HUES64 (cell line): Measurements from ENCODE around the gene SNIP1.
A peak's percentile ranks its signal among the peaks of the same experiment; 100 is the strongest.
"Not testable (repeated sequence)": the region's sequence is repeated elsewhere in the genome, so short reads cannot be mapped to it uniquely, and the experiment has no call there.

Experiments
- H3K27ac ChIP-seq: 2 replicates; pipeline ENCODE4 v1.7.0; 2013; ENCODE audit warnings: low read depth, low read length, inconsistent platforms
- H3K27me3 ChIP-seq: 2 replicates; pipeline ENCODE4 v1.6.1; 2013; ENCODE audit warnings: mild to moderate bottlenecking, low read length; ENCODE audit not compliant: insufficient read depth
- H3K36me3 ChIP-seq: 2 replicates; pipeline ENCODE4 v1.6.1; 2013; ENCODE audit warnings: mild to moderate bottlenecking, low read length; ENCODE audit not compliant: insufficient read depth
- H3K4me1 ChIP-seq: 2 replicates; pipeline ENCODE4 v1.6.1; 2013; ENCODE audit warnings: mild to moderate bottlenecking, low read length, moderate library complexity; ENCODE audit not compliant: insufficient read depth
- H3K4me3 ChIP-seq: 2 replicates; pipeline ENCODE4 v1.5.1; 2013; ENCODE audit warnings: mild to moderate bottlenecking, low read length, moderate library complexity
- H3K9ac ChIP-seq: 2 replicates; pipeline ENCODE4 v1.6.1; 2013; ENCODE audit warnings: mild to moderate bottlenecking, low read depth, low read length
- H3K9me3 ChIP-seq: 2 replicates; pipeline ENCODE4 v1.6.1; 2013; ENCODE audit warnings: low read depth, low read length; ENCODE audit not compliant: insufficient read depth
- WGBS: fragments of 150-250, 120-280 bp; methylation state at CpG from one replicate; pipeline ENCODE4 v1.1.7; 2013; ENCODE audit warnings: missing lambda C conversion rate; 5-methylcytosine and 5-hydroxymethylcytosine counted together

The SNIP1 gene

GRCh38 chr1:37557402-37557801 lies 3.3 kb upstream of the SNIP1 start:
- no peak overlapping the region; the same call in 1 of the 2 replicates for H3K9ac ChIP-seq
- peak overlapping the region; percentile 48 for H3K4me3 ChIP-seq
- no peak overlapping the region for H3K27ac ChIP-seq
- 93% methylated on average over 3 of the region's 3 CpGs for WGBS
- no peaks in the 10 kb centered on the region for H3K27me3 ChIP-seq
- peaks cover 6% of the 10 kb centered on the region; the same call in 1 of the 2 replicates for H3K4me1 ChIP-seq
- H3K9me3 ChIP-seq, result peaks cover 6% of the 10 kb centered on the region; the same call in 1 of the 2 replicates
- peaks cover 4% of the 10 kb centered on the region for H3K36me3 ChIP-seq

- WGBS, result 26% methylated on average over 31 of the region's 31 CpGs
- H3K9me3 ChIP-seq, result peaks cover 6% of the 10 kb centered on the region; the same call in 1 of the 2 replicates
- H3K27me3 ChIP-seq, result no peaks in the 10 kb centered on the region
- peak within 1 kb of the TSS; percentile 48 for H3K4me3 ChIP-seq
- H3K4me1 ChIP-seq, result peaks cover 6% of the 10 kb centered on the region; the same call in 1 of the 2 replicates
- H3K27ac ChIP-seq, result no peak within 1 kb of the TSS
- H3K9ac ChIP-seq, result peak within 1 kb of the TSS; percentile 28
- peaks cover 11% of the 10 kb centered on the region for H3K36me3 ChIP-seq
Measured at GRCh38 chr1:37556712-37557196, 2.7 kb upstream of the SNIP1 start, which contains the start of gene DNALI1. Gene DNALI1, plus strand, starts transcription at chr1:37556940. Its CDS starts 55 bp downstream, at chr1:37556995.

- no peaks in the 10 kb centered on the region for H3K27me3 ChIP-seq
- H3K9ac ChIP-seq, result peak overlapping the region; percentile 77
- peaks cover 6% of the 10 kb centered on the region; the same call in 1 of the 2 replicates for H3K4me1 ChIP-seq
- peaks cover 36% of the 10 kb centered on the region for H3K36me3 ChIP-seq
- peak overlapping the region; percentile 98 for H3K4me3 ChIP-seq
- H3K27ac ChIP-seq, result peak overlapping the region; percentile 48
- 2% methylated on average over 11 of the region's 11 CpGs for whole genome bisulfite sequencing
- peaks cover 6% of the 10 kb centered on the region; the same call in 1 of the 2 replicates for H3K9me3 ChIP-seq
Measured at GRCh38 chr1:37553598-37553926, 531 bp downstream of the SNIP1 start.

- Histone ChIP-seq H3K4me3 (no peak overlapping the region), H3K9ac (no peak overlapping the region), H3K36me3 (peaks cover 73% of the 10 kb centered on the region), H3K4me1 (peaks cover 6% of the 10 kb centered on the region; the same call in 1 of the 2 replicates), H3K27ac (no peak overlapping the region), H3K27me3 (no peaks in the 10 kb centered on the region), H3K9me3 (peaks cover under 1% of the 10 kb centered on the region; the same call in 1 of the 2 replicates)
- 96% methylated on average over 6 of the region's 6 CpGs for WGBS
Measured at GRCh38 chr1:37549341-37549740, 4.8 kb downstream of the SNIP1 start.

GRCh38 chr1:37545019-37545418 lies 9.1 kb downstream of the SNIP1 start:
- peaks cover 83% of the 10 kb centered on the region for H3K36me3 ChIP-seq
- H3K4me1 ChIP-seq, result no peaks in the 10 kb centered on the region
- WGBS, result 95% methylated on average over 5 of the region's 5 CpGs
- H3K4me3 ChIP-seq, result no peak overlapping the region
- no peak overlapping the region for H3K27ac ChIP-seq
- H3K9me3 ChIP-seq, result no peaks in the 10 kb centered on the region
- no peaks in the 10 kb centered on the region for H3K27me3 ChIP-seq
- no peak overlapping the region for H3K9ac ChIP-seq

- H3K4me3 ChIP-seq, result no peak overlapping the region
- no peaks in the 10 kb centered on the region for H3K9me3 ChIP-seq
- 97% methylated on average over 21 of the region's 21 CpGs for WGBS
- no peak overlapping the region for H3K9ac ChIP-seq
- H3K27ac ChIP-seq, result no peak overlapping the region
- no peaks in the 10 kb centered on the region for H3K27me3 ChIP-seq
- peaks cover 83% of the 10 kb centered on the region for H3K36me3 ChIP-seq
- H3K4me1 ChIP-seq, result no peaks in the 10 kb centered on the region
Measured at GRCh38 chr1:37544530-37544929, 9.6 kb downstream of the SNIP1 start.

GRCh38 chr1:37540036-37540785 lies 13.9 kb downstream of the SNIP1 start:
- 97% methylated on average over 30 of the region's 30 CpGs for WGBS
- Histone ChIP-seq H3K9ac (no peak overlapping the region), H3K27ac (no peak overlapping the region), H3K4me3 (no peak overlapping the region), H3K9me3 (no peaks in the 10 kb centered on the region), H3K36me3 (peaks cover 84% of the 10 kb centered on the region), H3K27me3 (no peaks in the 10 kb centered on the region), H3K4me1 (no peaks in the 10 kb centered on the region)

GRCh38 chr1:37539154-37539553 lies 14.9 kb downstream of the SNIP1 start:
- not testable (repeated sequence) for H3K27ac ChIP-seq, H3K9ac ChIP-seq, H3K27me3 ChIP-seq, H3K4me1 ChIP-seq, H3K4me3 ChIP-seq, H3K9me3 ChIP-seq
- WGBS, result 96% methylated on average over 10 of the region's 10 CpGs
- peaks cover 78% of the 10 kb centered on the region for H3K36me3 ChIP-seq

- Histone ChIP-seq H3K4me3 (no peak overlapping the region), H3K9ac (no peak overlapping the region), H3K27me3 (no peaks in the 10 kb centered on the region), H3K36me3 (peaks cover 66% of the 10 kb centered on the region), H3K27ac (no peak overlapping the region), H3K4me1 (no peaks in the 10 kb centered on the region), H3K9me3 (no peaks in the 10 kb centered on the region)
- WGBS, result 97% methylated on average over 2 of the region's 2 CpGs
Measured at GRCh38 chr1:37537378-37537777, 16.7 kb downstream of the SNIP1 start.

- no peaks in the 10 kb centered on the region for H3K27me3 ChIP-seq
- H3K36me3 ChIP-seq, result peaks cover 32% of the 10 kb centered on the region
- no peaks in the 10 kb centered on the region for H3K4me1 ChIP-seq
- no peak overlapping the region for H3K4me3 ChIP-seq
- H3K27ac ChIP-seq, result no peak overlapping the region
- no peak overlapping the region for H3K9ac ChIP-seq
- no peaks in the 10 kb centered on the region for H3K9me3 ChIP-seq
- WGBS, result 93% methylated on average over 4 of the region's 4 CpGs
Measured at GRCh38 chr1:37533317-37534093, 20.6 kb downstream of the SNIP1 start.
